ENCODE results near the gene THADA.

The THADA gene

DNA sequence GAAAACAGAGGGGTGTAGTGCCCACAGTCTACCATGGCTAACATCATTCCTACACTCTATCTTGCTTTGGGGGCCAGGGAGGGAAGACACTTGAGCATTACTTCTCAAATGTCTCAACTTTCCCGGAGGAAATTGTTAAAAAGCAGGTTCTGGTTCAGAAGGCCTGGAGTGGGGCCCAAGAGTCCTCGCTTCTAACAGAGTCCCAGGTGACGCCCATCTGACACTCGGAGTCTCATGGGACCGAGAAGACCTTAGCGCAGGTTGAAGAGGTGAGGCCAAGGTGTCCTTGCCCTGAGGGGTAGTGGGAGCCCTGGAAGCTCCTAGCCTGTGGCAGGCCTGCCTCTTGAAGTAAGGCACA, 409.5 kb downstream of the THADA start:
- DNase-seq (ENCODE audit: low read depth) = no peak

DNA sequence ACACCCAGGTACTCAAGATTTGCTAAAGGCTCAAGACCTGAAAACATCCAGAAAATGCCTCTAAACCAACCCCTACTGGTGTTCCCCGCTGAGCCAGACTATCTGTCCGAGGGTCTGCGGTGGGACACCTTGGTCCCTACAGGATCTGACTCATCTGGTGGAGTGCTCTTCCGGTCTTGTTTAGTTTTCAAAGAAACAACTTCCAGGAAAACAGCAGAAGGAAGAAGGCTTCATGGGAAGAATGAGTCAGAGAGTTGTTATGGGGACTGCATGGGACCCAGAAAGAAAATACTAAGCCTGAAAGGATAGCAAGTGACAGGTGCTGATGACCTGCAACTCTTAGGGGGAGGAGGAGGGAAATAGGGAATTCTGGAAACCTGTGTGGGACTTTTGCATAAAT, 410.7 kb downstream of the THADA start:
- peak; percentile 84 for DNase-seq (ENCODE audit: low read depth)

DNA sequence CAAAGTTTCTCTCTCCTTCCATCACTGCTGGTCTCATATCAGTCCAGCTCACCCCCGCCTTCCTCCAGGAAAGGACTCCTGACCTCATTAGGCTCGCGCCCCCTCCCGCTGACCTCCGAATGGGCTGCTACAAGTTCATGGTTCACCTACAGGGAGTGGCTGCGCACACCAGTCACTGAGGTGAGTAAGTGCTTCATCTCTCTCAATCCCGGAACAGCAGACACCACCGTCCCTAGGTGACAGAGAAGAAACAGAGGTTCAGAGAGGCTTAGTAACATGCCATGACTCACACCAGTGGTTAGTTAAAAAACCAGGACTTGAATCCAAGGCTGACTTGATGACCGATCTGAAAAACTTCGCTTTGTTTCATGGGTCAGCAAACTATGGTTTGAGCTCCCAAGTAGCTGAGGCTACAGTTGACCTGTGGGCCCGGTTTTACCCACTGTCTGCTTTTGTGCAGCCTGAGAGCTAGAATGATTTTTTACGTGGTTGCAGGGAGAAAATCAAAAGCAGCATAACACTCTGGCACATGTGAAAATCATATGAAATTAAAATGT, 411.4 kb downstream of the THADA start:
- peak; percentile 90 for DNase-seq (ENCODE audit: low read depth)

DNA sequence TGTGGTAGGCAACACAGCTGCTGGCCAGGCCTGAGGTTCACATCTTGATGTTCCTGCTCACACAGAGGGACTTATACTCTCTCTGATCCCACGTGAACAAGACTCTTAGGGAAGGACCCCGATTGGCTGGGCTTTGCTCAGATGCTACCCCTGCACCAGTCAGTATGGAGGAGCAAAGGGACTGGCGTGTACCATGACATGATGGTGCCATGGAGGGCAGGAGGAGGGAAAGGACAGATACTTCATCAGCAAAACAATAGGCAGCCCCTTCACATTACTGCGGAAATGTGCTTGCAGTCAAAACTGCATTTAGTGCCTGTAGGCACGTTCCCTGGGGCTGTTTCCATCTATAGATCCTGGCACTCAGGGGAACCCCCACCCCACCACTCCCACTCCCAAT, 412.1 kb downstream of the THADA start:
- no peak for DNase-seq (ENCODE audit: low read depth)

DNA sequence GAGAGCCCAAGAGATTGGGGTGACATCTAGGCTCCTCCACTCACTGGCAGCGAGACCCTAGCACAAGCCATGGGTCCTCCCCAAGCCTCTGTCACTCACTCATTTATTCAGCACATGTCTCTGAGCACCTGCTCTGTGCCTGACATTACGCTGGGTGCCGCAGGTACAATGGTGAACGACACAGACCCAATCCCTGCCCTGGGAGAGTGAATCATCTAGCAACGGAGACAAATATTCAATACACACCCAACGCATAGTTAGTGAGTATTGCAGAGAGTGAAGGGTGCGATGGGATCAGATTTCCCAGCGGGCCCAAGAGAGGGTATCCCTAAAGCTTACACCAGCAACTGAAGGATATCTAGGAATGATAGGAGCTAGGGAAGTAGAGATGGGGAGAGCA, 414.9 kb downstream of the THADA start:
- no peak for DNase-seq (ENCODE audit: low read depth)

Data from ELR (cell line).